NCI-H524 treated with DMSO at 0.1 percent for 48 hours (cell line): Measurements from ENCODE around the gene ADGRD2.

Experiments
- DNase-seq: peaks from one replicate; lab custom pipeline; 2025; lab: John Stamatoyannopoulos, UW

The ADGRD2 gene

DNA sequence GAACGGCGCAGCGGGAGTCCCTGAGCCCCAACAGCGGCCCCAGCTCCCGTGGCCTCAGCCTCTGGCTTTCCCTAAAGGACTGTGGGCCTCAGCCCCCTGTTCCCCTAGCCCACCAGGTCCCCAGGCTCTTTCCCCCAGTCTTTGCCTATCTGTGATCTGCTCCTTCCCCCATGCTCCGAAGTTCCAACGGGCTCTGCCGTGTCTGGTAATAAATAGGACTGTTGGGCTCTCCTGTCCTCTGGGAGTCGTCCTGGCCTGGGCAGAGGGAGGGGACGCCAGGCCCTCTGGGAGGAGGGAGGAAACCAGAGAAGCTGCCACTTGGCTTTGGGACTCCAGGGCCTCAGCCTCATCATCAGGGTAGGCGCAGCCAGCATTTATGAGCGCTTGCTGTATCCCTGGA is 28.1 kb downstream of the ADGRD2 start:
- DNase-seq: no peak

DNA sequence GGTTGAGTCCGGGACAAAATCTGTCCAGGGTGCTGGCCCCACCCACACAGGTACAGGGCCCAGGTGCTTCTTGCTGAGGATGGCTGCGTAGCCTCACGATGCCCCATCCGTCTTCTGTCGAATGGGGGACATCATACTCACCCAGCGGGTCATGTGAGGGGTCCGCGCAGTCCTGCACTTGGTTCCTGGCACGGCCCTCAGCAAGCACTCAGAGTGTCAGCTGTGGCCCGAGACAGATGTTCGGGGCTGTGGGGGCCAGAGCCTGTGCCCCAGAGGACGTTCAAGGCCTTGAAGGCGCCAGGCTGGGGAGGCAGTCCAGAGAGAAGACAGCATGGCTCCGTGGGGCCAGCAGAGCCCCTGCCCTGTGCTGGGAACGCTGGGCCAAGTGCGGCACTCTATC is 29.1 kb downstream of the ADGRD2 start:
- no peak for DNase-seq

DNA sequence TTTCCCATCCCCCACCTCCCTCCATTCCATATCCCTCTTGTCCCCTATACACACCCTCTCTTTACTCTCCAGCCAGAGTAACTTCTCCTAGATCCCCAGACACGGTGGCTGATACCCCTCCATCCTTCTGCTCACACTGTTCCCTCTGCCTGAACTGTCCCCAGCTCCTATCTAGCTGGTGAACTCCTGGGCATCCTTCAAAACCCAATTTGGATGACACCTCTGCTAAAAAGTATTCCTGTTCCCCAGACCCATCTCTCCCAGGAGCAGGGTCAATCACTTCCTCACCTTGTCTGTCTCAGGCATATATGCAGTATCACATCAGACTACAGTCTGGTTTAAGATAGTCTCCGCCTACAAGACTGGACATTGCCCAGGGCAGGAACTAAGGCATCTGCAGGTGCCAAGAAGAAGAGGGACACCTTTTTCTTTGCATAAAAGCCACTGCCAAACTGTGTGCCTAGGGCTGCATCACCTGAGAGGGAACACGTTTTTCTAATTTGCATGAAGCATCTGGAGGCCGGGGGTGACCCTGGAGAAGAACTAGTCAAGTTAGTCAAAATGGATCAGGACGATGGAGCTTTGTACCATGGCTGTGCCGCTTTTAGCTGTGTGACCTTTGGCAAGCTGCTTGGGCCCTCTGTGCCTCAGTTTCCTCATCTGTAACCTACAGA is 29.8 kb downstream of the ADGRD2 start:
- DNase-seq: no peak

DNA sequence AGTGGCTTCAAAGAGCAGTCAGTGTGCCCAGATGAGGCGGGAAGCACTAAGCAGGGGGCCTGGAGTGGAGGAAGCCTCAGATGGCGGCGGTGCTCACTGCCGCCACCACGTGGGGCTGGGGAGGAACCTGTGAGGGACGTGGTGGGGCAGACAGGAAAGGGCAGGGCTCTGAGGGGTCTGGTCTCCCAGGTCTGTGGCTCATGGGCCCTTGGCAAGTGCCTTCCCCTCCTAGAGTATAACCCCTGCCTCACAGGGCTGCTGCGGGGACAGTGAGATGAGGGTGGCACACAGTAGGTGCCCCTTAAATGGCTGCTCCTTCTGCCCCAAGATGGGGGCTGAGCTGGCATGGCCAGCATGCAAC is 30.4 kb downstream of the ADGRD2 start:
- DNase-seq: no peak

DNA sequence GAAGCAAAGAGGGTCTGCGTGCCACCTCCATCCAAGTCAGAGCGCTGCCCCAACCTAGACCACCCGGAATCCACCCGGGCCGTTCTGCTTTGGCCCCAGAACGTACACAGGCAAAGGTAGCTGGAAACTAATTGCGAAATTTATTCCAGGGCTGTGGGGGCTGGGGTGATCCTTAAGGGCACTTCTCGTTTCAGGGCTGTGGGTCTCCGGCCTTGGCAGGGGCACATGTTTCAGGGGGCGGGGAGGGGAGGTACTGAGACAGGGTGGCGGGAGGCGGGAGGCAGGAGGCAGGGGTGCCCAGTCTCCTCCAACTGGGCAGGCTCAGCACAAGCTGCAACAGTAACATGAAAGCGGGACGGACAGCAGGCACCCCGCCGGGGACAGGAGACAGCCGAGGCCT is 30.9 kb downstream of the ADGRD2 start:
- DNase-seq: no peak

DNA sequence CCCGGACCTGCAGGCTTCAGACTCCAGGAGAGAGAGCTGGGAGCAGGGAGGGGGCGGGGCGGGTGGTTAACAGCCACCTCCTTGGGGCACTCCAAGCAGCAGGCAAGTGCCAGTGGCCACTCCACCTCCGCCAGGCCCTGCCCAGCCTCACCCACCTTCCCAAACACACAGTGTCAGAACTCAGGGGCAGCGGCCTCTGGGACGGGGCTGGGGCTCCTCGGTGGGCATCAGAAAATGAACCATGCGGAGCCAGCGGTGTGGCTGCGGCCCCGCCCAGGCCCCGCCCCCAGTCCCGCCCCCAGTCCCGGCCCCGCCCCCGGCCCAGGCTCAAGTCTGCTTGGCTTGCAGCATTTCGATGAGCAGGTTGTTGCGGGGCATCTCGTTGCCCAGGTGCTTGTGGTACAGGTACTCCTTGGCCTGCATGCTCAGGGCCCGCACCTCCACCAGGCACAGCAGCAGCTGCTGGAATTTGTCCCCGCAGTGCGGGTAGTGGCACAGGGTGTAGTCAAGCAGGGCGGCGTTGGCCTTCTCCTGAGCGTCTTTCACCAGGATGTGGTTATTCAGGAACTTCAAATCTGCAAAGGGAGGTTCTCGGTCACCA is 32.3 kb downstream of the ADGRD2 start:
- DNase-seq: no peak

DNA sequence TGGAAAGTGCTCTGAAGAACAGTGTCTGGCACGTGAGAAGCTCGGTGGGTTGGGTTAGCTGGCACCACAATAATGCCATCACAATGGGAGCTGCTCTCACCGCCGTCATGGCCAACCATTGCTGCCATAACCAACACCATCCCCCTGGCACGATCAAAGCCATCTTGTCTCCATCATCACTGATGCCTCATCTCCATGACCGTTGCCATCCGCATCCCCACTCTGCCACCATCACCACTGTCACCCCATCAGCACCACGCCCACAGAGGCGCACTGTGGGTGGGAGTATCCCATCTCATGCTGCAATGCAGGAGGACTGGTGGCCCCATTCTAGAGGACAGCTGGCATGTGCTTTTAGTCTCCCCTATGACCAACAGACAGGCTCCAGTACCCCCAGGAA is 33.2 kb downstream of the ADGRD2 start:
- no peak for DNase-seq

DNA sequence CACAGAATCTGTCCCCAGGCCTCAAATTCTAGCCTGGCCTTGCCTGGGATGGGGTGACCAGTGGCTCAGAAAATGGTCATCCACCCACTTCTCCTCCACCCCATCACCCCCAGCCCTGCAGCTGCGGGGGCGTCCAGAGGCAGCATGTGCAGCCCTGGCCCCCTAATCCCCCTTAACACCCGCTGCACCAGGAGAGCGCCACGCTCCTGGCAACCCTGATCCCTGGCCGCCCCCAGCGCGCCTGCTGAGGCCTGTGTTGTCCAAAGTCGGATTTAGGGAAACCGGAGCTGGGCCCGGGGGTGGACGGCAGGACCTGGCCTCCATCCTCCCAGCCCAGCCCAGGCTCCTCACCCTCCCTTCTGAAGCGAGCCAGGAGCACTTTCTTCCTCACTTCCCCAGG is 35.0 kb downstream of the ADGRD2 start:
- DNase-seq: no peak

DNA sequence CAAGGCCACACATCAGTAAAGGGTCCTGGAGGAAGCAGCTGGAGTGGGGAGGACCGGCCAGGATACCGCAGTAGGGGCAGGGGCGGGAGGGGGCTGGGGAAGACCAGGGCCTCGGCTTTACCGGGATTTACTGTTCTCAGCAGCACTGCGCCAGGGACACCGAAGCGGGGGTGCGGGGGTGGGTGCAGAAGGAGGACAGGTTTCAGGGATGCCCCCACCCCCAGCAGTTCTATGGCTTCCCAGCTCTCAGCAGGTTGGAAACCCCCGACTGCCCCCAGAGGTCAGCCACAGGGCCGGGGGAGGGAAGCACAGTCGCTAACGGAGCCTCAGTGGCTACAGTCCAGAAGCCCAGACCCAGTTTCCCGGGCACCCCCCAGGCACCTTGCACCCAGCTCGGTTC is 35.7 kb downstream of the ADGRD2 start:
- no peak for DNase-seq

DNA sequence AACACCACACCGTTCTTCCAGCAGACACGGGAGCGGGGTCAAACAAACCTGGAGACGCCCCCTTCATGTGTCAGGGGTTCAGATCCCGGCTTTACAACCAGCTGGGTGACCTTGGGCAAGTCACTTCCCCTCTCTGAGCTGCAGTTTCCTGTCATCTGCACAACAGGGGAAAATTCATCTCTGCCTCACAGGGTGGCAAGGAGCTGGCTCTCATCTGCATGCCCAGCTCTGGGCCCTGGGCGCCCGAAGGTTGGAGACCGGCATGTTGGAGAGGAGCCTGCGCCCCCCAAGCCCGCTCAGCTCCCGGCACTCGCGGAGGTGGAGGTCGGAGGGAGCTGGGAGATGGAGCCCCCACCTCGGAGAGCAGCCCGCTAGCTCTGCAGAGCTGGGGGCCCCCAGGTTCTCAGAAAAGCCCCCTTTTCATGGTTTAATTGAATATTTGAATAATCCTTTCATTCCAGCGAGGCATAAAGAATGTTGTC is 36.6 kb downstream of the ADGRD2 start:
- no peak for DNase-seq

DNA sequence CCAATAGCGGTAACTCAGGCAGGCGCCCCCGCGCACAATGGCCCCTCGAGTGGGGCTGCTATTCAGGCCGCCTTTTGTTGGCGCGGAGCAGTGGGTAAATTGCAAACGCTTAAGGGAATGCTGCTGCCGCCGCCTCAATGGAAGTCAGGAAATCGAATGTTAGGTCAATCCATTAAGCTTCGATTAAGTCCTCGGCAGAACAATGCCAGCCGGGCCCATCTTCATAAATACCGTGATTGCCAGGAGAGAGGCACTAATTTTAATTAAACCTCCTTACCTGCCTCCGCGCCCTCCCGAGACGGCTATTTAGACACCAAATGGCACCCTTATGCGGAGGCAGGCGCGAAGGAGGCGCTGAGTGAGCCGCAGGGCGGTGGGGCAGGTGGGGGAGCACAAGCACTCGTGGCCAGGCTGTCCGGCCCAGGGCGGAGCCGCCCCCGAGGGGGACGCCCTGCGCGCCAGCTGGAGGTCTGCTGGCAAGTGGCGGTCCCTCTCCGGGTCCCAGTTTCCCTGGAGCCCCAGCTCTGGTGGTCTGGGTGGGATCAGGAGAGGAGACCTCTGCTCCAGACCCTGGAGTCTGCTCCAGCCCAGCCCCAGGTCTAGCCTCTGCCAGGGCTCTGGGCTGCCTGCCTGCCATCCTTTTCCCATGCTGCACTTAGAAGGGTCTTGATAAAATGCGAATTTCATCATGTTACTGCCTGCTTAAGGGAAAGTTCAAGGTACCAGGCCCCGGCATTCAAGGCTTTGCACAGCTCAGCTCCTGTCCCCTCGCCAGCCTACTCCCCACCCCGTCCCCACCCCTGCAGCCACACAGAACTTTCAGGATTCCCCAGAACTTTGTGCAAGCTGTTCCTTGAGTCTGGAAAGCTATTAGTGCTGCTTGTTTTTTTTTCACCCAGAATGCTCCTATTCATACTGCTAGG is 37.3 kb downstream of the ADGRD2 start:
- no peak for DNase-seq

DNA sequence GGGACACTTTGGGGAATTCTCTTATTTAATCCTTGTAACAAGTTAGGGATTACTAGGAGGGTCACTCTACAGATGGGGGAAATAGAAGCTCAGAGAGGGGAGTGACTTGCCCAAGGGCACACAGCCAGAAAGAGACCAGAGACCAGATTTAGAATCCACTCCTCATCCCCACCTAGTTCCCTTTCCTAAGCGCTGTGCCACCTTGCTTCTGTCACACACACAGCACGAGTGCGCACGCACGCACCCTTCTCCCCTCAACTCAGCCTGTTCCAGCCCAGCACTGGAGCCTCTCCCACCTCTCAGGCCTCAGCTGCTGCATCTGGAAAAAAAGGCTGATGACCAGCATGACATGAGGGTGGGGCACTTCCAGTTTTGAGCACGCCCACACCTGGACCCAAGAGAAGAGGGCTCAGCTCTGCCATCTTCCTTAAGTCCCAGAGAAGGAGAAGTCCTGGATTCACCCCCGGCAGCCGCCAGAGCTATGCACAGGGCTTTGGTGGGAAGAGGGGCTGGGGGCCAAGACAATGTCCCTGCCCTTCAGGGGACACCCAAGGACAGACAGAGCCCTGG is 38.5 kb downstream of the ADGRD2 start:
- no peak for DNase-seq

DNA sequence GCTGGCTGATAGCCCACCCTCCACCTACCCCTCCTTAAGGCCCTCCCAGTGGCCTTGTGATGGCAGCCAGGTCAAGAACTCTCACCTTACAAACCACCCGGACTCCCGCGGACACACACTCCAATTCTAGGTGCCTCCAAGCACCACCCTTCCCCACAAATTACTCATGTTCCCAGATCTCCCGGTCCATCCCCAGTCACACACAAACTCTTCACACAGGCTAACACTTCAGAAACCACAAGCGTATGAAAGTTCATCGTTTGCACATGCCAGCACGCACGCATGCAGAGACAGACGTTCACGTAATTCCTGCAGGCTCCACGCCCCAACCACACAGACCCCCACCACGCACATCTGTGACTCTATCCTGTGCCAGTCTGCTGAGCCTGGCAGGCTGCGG is 39.0 kb downstream of the ADGRD2 start:
- no peak for DNase-seq

DNA sequence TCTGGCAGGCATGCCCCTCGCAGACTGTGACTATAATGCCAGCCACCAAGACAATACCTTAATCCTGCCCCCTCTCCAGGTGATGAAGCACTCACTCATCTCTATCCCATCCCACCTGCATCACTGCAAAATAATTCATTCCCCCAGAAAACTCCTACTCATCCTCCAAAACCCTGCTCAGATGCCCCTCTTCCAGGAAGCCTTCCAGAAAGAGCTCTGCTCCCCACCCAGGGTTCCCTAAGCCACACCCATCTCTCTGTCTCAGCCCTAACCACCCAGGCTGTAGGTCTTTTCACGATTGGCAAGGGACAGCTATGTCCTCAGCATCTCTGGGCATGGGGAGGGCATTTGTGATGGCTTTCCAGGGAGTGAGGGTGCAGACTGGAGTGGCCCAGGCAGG is 39.8 kb downstream of the ADGRD2 start:
- no peak for DNase-seq

DNA sequence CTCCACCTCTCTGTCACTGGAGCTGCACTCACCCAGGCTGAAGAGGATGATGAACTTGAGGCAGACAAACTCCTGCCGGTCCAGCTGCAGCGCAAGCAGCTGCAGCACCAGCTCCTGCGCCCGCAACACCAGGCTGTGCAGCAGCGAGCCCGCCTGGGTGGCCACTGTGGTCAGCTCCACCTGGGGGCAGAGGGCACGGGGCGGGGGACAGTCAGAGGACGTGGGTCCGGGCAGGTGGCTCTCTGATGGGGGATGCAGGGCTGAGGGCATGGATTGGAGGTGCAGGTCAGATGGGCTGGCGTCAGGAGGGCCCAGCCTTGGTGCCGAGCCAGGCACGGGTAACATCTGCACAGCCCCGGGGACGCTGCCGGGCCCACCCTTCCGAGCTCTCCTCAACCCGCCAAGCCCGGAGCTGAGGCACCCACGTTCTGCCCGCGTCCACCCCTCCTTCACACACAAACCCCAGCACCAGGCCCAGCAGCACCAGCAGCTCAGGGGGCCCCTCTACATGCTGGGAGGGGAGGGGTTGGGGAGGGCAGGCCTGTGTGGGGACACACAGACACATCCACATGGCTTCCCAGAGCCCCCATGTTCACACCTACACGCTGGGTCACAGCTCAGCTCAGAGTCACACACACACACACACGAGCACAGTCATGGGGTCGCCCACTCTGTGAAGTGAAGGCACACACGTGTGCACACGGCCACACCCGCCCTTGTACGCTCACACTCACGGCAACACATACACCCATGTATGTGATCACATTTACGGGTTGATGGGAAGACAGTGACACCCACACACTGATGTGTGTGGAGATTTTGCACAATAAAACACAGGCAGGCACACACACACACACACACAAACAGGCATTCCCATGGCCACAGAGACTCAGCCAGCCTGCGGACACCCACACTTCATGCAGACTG is 41.1 kb downstream of the ADGRD2 start:
- DNase-seq: no peak

DNA sequence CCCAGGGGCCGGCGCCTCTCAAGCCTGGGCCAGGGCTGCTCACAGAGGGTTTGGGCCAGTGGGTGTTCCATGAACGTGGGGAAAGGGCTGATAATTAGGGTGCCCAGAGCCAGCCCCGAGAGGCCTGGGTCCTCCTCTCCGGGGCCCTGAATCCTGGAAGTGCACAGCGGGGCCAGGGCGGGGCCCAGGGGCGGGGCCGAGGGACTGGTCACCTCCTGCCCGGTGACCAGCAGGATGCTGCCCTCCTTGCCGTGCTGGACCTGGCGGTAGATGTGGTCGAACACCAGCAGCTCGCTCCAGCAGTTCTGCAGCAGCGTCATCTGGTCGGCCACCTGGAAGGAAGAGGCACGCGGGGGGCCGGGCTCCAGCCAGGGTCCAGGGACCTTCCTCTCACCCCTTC is 42.6 kb downstream of the ADGRD2 start:
- no peak for DNase-seq

DNA sequence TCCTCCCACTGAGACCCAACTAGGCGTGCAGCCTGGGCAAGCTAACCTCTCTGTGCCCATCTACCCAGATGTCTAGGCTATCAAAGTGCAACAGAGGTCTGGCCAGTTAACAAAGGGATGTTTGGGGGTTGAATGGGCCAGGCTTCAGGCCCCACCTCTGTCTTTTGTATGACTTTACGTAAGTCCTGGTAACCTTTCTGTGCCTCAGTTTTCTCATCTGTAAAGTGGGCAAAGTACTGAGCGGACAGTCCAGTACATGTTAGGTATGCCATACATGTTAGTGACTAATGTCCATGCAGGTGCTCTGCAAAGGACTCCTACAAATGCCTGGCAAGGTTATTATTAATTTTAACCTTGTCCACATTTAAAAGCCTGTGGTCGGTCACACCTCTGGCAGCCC is 43.0 kb downstream of the ADGRD2 start:
- DNase-seq: no peak

DNA sequence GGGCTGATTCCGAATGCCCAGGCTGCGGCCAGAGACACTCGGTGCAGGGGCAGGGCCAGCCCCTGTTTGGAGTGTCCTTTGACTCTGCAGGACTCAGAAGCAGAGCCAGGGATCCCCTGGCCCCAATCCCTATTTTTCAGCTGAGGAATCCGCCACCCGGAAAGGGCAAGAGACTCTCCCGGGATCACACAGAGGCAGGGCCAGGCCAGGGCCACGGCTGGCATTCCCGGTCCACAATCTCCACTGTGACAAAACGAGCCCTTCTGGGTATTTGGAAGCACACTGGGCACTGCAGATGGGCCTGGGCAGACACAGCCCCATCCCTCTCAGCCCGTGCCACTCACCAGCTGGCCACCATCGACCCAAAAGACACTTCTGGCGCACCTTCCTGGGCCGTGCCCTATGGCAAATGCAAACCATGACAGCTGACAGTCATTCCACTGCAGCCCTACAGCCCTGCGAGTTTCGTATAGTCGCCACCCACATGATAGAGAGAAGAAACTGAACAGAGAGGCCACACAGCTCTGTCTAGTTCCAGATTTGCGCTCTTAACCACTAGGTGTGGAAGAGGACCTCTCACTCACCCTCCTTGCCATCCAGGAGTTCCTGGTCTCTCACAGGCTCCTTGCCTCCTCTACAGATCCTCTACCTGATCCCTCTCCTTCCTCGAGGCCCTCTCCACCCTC is 43.7 kb downstream of the ADGRD2 start:
- no peak for DNase-seq

DNA sequence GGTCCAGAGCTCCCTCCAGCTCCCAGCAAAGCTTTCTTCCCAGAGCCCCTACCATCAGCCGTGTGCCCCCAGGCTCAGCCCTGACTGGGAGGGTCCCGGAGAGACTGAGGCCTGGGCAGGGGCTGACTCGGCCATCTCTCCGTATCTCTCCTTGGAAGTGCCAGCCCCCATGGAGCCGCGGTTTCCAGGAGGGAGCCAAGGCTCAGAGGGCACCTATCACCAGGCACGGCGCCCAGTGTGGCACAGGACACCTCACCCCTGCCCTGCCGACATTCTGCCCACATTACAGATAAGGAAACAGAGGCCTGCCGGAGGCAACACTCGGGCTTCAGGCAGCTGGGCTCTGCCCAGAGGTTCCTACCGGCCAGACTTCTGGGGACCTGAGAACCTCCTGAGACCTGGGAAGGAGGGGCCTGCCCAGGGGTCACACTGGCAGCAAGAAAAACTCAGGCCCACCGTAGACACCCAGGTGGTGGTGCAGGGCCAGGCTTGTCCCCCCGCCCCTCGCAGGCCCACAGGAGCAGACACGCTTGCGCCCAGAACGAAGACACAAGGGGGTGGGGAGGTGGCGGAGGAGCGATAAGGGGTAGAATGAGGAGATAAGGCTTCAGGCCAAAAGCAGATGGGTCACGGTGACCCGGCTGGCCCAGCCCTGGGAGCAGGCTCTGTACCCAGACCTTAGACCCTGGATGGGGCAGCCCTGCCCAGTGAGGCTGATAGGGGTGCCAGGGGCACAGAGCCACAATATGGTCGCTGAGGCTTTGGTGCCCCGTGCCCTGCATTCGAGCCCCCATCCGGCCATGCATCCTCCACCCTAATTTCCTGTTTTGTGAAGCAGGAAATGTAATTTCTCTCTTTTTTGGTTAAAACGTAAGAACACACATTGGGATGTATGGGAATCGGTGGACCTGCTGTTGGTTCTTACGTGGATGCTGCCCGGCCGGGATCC is 45.1 kb downstream of the ADGRD2 start:
- DNase-seq: no peak

DNA sequence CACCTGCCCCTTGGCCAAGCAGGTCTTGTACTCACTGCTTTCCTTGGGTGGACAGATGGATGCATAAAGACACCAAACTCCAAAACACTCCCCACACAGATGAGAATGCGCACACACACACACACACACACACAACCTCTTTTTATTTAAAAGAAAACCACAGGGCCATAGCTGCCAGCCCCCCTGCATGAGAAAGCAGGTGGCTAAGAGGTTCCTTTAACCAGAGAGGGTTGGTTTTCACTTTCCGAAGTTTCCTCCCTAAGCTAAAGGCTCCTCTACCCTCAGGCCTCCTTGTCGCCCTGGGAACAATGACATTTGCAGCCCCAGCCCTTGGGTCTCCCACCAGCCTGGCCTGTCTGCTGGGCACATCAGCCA is 45.8 kb downstream of the ADGRD2 start:
- no peak for DNase-seq
